Keratinocyte (primary cell): ENCODE measurements around the gene RABL2B. TPM values are rescaled to one million over a fixed set of nuclear protein-coding genes. Genes with fewer than 3 reads are reported as not detected.

Experiments
- DNase-seq: peaks from one replicate; pipeline ENCODE4 v3.0.0-alpha.2; 2011; ENCODE audit warnings: low read depth, missing footprints, low spot score
- FAIRE-seq: peaks from 2 replicates; lab custom pipeline; 2011; peaks lifted over from hg19 to GRCh38; lab: Jason Lieb, UNC
- H2AFZ ChIP-seq: 2 replicates; pipeline ENCODE4 v1.6.0; 2012; ENCODE audit warnings: low read length, control low read depth, inconsistent platforms; ENCODE audit not compliant: control insufficient read depth
- H3K27ac ChIP-seq: 2 replicates; pipeline ENCODE4 v1.5.1; 2011; ENCODE audit warnings: low read length; ENCODE audit not compliant: control insufficient read depth, insufficient read depth
- H3K27me3 ChIP-seq: 3 replicates; pipeline ENCODE4 v1.6.0; 2011; ENCODE audit warnings: low read length; ENCODE audit not compliant: control insufficient read depth, insufficient read depth; ENCODE audit errors: extremely low read depth
- H3K36me3 ChIP-seq, 2 experiments: 2 replicates in 1 of 2; 3 replicates in 1 of 2; pipeline ENCODE4 v1.5.1; 2011; ENCODE audit warnings: low read length in 2 of 2, mild to moderate bottlenecking in 1 of 2; ENCODE audit not compliant: control insufficient read depth in 2 of 2, insufficient read depth in 2 of 2; ENCODE audit errors: extremely low read depth in 1 of 2
- H3K4me1 ChIP-seq: 3 replicates; pipeline ENCODE4 v1.5.1; 2011; ENCODE audit warnings: low read length; ENCODE audit not compliant: control insufficient read depth, insufficient read depth; ENCODE audit errors: extremely low read depth
- H3K4me2 ChIP-seq: 3 replicates; pipeline ENCODE4 v1.6.0; 2011; ENCODE audit warnings: low read depth, low read length; ENCODE audit not compliant: control insufficient read depth, insufficient read depth; ENCODE audit errors: extremely low read depth
- H3K4me3 ChIP-seq, 3 experiments: fragments of 200-600 bp in 1 of 3; sonication (generic) in 1 of 3; 2 replicates in 2 of 3; 3 replicates in 1 of 3; pipeline ENCODE4 v1.5.1; 2011 to 2016; ENCODE audit warnings: low read length in 3 of 3, mild to moderate bottlenecking in 3 of 3, control low read depth in 2 of 3, inconsistent platforms in 1 of 3, low read depth in 1 of 3, mixed read lengths in 1 of 3, mixed run types in 1 of 3, moderate library complexity in 1 of 3; ENCODE audit not compliant: control insufficient read depth in 2 of 3, insufficient read depth in 2 of 3; ENCODE audit errors: extremely low read depth in 1 of 3
- H3K79me2 ChIP-seq: 2 replicates; pipeline ENCODE4 v1.6.0; 2012; ENCODE audit warnings: low read length; ENCODE audit not compliant: control insufficient read depth, insufficient read depth
- H3K9ac ChIP-seq: 3 replicates; pipeline ENCODE4 v1.6.0; 2011; ENCODE audit warnings: low read length; ENCODE audit not compliant: control insufficient read depth, insufficient read depth; ENCODE audit errors: extremely low read depth
- H3K9me1 ChIP-seq: 3 replicates; pipeline ENCODE4 v1.6.0; 2011; ENCODE audit warnings: low read length; ENCODE audit not compliant: control insufficient read depth, insufficient read depth; ENCODE audit errors: extremely low read depth
- H3K9me3 ChIP-seq: 2 replicates; pipeline ENCODE4 v1.5.1; 2012; ENCODE audit warnings: low read depth, low read length; ENCODE audit not compliant: control insufficient read depth
- H4K20me1 ChIP-seq: 3 replicates; pipeline ENCODE4 v1.6.0; 2011; ENCODE audit warnings: low read length; ENCODE audit not compliant: control insufficient read depth, insufficient read depth; ENCODE audit errors: extremely low read depth
- EZH2 ChIP-seq: IDR thresholded peaks from one replicate; pipeline ENCODE4 v1.6.1; 2012; ENCODE audit warnings: inconsistent platforms, mild to moderate bottlenecking, low read length, moderate library complexity
- dilution Hi-C: fragments of 300-500 bp; cut with MboI; formaldehyde crosslinking; loops from one replicate; pipeline ENCODE4 v1.7.0; 2020; ENCODE audit warnings: low sequenced_read_pairs; ENCODE audit not compliant: extremely low pct_ligation_motif_present
- polyA plus RNA-seq, 5 experiments: library from polyadenylated mRNA; depleted of rRNA in 3 of 5; stranded (reverse) in 3 of 5; stranded (forward) in 1 of 5; unstranded in 1 of 5; fragments of >200 nt; gene quantifications; 1 replicate in 1 of 5; 2 replicates in 3 of 5; 3 replicates in 1 of 5; pipeline versions ENCODE4 v1.2.1 to v1.2.3, GENCODE V29; 2011 to 2012; ENCODE audit warnings: missing spikeins in 2 of 5, low read depth in 1 of 5, low replicate concordance in 1 of 5
- TF ChIP-seq, protein P1 (sequence below), 3 experiments: IDR thresholded peaks in 1 of 3; conservative IDR thresholded peaks in 1 of 3; optimal IDR thresholded peaks in 1 of 3; 2 replicates in 2 of 3; 3 replicates in 1 of 3; pipeline versions ENCODE3 to v1.5.1; 2011; ENCODE audit warnings: low read length in 3 of 3, mild to moderate bottlenecking in 3 of 3, moderate library complexity in 2 of 3, control low read depth in 1 of 3, inconsistent platforms in 1 of 3; ENCODE audit not compliant: insufficient read depth in 2 of 3; ENCODE audit errors: extremely low read depth in 1 of 3

The RABL2B gene
- polyA plus RNA-seq, 1 donor (not counting 4 experiments of a cell fraction or from before 2014, with no cell fraction given), result 29.8 TPM

DNA sequence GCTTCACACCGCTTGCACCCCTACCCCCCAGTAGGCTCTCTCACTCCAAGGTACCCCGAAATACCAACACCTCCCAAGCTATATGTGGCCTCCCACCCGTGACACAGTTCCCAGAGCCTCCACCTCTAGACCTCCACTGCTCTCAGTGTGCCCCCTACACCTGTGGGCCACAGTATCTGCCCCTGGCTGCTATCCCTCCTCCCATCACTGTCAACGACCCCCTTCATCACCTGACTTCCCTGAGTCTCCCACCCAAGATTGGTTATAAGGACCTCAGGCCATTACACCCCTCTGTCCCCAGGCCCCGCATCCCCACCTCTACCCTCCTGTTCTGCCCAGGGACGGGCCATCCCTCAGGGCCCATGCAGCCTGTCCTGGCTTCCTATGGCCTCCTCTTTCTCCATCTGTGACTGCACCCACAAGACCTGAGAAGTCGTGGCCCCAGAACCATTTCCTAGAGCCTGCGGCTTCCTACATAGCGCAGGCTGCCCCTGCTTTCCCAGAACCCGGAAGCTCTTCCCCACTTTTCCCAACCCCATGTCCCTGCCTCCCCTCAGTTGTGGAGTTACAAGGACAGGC, 44.7 kb downstream of the RABL2B start:
- H3K36me3 ChIP-seq, result no peaks in the 10 kb centered on the region
- FAIRE-seq (no peak), DNase-seq (no peak)
- dilution Hi-C loops, result no loop called here
- H3K27me3 ChIP-seq, result peaks cover 11% of the 10 kb centered on the region
- no peak overlapping the region for H3K4me3 ChIP-seq
- no peaks in the 10 kb centered on the region for H3K4me1 ChIP-seq
- no peak overlapping the region for H2AFZ ChIP-seq
- no peak overlapping the region for H3K27ac ChIP-seq
- H3K4me2 ChIP-seq, result no peak overlapping the region
- H4K20me1 ChIP-seq, result no peaks in the 10 kb centered on the region
- no peak overlapping the region for H3K9ac ChIP-seq
- no peaks in the 10 kb centered on the region for H3K79me2 ChIP-seq
- no peaks in the 10 kb centered on the region for H3K9me1 ChIP-seq
- no peak for TF ChIP-seq EZH2
- TF ChIP-seq, protein P1, sequence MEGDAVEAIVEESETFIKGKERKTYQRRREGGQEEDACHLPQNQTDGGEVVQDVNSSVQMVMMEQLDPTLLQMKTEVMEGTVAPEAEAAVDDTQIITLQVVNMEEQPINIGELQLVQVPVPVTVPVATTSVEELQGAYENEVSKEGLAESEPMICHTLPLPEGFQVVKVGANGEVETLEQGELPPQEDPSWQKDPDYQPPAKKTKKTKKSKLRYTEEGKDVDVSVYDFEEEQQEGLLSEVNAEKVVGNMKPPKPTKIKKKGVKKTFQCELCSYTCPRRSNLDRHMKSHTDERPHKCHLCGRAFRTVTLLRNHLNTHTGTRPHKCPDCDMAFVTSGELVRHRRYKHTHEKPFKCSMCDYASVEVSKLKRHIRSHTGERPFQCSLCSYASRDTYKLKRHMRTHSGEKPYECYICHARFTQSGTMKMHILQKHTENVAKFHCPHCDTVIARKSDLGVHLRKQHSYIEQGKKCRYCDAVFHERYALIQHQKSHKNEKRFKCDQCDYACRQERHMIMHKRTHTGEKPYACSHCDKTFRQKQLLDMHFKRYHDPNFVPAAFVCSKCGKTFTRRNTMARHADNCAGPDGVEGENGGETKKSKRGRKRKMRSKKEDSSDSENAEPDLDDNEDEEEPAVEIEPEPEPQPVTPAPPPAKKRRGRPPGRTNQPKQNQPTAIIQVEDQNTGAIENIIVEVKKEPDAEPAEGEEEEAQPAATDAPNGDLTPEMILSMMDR (optimal IDR thresholded peaks at IDR 0.05 in 1 of 3, IDR thresholded peaks at IDR 0.05 in 1 of 3, conservative IDR thresholded peaks at IDR 0.05 in 1 of 3; ENCODE audit: extremely low read depth in 1 of 3, insufficient read depth in 2 of 3, low read length in 3 of 3), result no peak
- no peaks in the 10 kb centered on the region for H3K9me3 ChIP-seq

DNA sequence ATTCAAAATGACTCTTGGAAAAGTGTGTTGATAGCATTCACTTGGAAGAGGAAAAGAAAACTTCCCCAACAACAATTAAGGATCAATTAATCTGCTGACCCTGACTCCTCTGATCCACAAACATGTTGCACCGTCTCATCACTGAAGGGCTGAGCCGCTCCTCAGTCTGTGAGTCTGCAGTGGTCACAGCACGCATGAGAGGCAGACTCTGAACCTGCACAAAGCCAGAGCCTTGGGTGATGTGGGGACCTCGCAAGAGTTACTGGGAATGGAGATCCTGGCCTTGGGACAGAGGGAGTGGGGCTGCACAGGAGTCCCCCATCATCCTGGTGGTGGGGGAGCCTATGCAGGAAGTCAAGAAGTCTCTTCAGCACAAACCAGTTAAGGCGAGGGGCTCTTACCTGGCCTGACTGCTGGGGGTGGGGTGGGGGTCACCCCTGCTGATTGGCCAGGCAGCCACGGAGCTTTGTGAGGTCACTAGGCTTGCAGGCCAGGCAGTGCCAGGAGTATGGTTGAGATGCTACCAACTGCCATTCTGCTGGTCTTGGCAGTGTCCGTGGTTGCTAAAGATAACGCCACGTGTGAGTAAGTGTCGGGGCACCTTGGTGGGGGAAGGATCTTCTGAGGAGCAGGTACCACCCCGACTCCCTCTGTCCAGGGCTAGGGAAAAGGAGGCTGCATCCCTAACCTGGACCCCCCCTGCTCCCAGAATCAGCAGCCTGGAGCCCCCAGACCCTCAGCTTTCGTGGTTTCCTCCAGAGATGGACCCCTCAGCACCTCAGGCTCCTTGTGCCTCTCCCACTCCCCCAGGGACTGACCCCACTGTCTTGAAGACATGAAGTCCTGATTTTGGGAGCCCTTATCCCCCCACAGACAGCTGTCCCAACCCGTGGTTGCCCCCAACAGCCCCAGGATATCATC, 45.4 kb downstream of the RABL2B start, which contains the start of gene ACR:
TSS of gene ACR (plus strand) at position 477 of the 921 bp plus-strand sequence. CDS start at position 509, 32 bp downstream.
- Histone ChIP-seq H2AFZ (no peak within 1 kb of the TSS), H3K4me1 (no peaks in the 10 kb centered on the region), H3K27ac (no peak within 1 kb of the TSS), H3K27me3 (peaks cover 12% of the 10 kb centered on the region), H3K79me2 (no peaks in the 10 kb centered on the region), H3K36me3 (no peaks in the 10 kb centered on the region), H3K4me3 (no peak within 1 kb of the TSS), H3K4me2 (no peak within 1 kb of the TSS), H4K20me1 (no peaks in the 10 kb centered on the region), H3K9me3 (no peaks in the 10 kb centered on the region), H3K9ac (no peak within 1 kb of the TSS), H3K9me1 (no peaks in the 10 kb centered on the region)
- TF ChIP-seq, protein P1 (optimal IDR thresholded peaks at IDR 0.05 in 1 of 3, IDR thresholded peaks at IDR 0.05 in 1 of 3, conservative IDR thresholded peaks at IDR 0.05 in 1 of 3; ENCODE audit: extremely low read depth in 1 of 3, insufficient read depth in 2 of 3, low read length in 3 of 3), result no peak
- TF ChIP-seq EZH2, result no peak
- no peak for DNase-seq
- dilution Hi-C loops, result no loop called here
- no peak for FAIRE-seq
